ENCODE results near the gene JAKMIP1.

- TF ChIP-seq POLR2AphosphoS5 (IDR thresholded peaks at IDR 0.05; ENCODE audit: low read depth, low read length) (no peak), TCF7L2 (IDR thresholded peaks at IDR 0.05; ENCODE audit: borderline replicate concordance, extremely low read depth, insufficient read depth, insufficient read length) (no peak), EZH2phosphoT487 (IDR thresholded peaks at IDR 0.05; ENCODE audit: borderline replicate concordance) (no peak), RAD21 (IDR thresholded peaks at IDR 0.05; ENCODE audit: low read depth) (no peak), EZH2 (IDR thresholded peaks at IDR 0.05) (no peak), JUND (IDR thresholded peaks at IDR 0.05) (no peak), POLR2A (IDR thresholded peaks at IDR 0.05; ENCODE audit: borderline replicate concordance, extremely low read depth, insufficient read depth, insufficient read length) (no peak)
- TF ChIP-seq, protein P1, sequence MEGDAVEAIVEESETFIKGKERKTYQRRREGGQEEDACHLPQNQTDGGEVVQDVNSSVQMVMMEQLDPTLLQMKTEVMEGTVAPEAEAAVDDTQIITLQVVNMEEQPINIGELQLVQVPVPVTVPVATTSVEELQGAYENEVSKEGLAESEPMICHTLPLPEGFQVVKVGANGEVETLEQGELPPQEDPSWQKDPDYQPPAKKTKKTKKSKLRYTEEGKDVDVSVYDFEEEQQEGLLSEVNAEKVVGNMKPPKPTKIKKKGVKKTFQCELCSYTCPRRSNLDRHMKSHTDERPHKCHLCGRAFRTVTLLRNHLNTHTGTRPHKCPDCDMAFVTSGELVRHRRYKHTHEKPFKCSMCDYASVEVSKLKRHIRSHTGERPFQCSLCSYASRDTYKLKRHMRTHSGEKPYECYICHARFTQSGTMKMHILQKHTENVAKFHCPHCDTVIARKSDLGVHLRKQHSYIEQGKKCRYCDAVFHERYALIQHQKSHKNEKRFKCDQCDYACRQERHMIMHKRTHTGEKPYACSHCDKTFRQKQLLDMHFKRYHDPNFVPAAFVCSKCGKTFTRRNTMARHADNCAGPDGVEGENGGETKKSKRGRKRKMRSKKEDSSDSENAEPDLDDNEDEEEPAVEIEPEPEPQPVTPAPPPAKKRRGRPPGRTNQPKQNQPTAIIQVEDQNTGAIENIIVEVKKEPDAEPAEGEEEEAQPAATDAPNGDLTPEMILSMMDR (IDR thresholded peaks at IDR 0.05 in 2 of 3, conservative IDR thresholded peaks at IDR 0.05 in 1 of 3; ENCODE audit: borderline replicate concordance in 1 of 3, insufficient read depth in 1 of 3, low read depth in 2 of 3, low read length in 2 of 3): no peak
- TF ChIP-seq, protein P2, sequence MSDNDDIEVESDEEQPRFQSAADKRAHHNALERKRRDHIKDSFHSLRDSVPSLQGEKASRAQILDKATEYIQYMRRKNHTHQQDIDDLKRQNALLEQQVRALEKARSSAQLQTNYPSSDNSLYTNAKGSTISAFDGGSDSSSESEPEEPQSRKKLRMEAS (IDR thresholded peaks at IDR 0.05): no peak
Observed at GRCh38 chr4:6024313-6024960, 175.9 kb downstream of the JAKMIP1 start.
